GM19467 (cell line): Measurements from ENCODE around the gene CEP89.
"Not testable (repeated sequence)": the region's sequence is repeated elsewhere in the genome, so short reads cannot be mapped to it uniquely, and the experiment has no call there.

Source experiments
- ATAC-seq: cut with Tn5 transposase; IDR thresholded peaks from one replicate; pipeline ENCODE4 v1.9.1; 2021; ENCODE audit warnings: mild to moderate bottlenecking, moderate library complexity; ENCODE audit not compliant: unreplicated experiment

CEP89 gene

GRCh38 chr19:32848035-32848434, 123.7 kb downstream of the CEP89 start:
- ATAC-seq, result not testable (repeated sequence)

GRCh38 chr19:32843716-32844245, 128.0 kb downstream of the CEP89 start:
- ATAC-seq, result no peak

GRCh38 chr19:32842061-32842460, 129.7 kb downstream of the CEP89 start:
- no peak for ATAC-seq

- no peak for ATAC-seq
These were observed 134.2 kb downstream of the CEP89 start for GRCh38 chr19:32837531-32837930.

- ATAC-seq, result not testable (repeated sequence)
These were observed 138.4 kb downstream of the CEP89 start for GRCh38 chr19:32833388-32833787.

- ATAC-seq, result not testable (repeated sequence)
These were observed 138.9 kb downstream of the CEP89 start for GRCh38 chr19:32832825-32833224.

GRCh38 chr19:32832094-32832493, 139.7 kb downstream of the CEP89 start:
- ATAC-seq, result not testable (repeated sequence)

GRCh38 chr19:32831611-32832010, 140.1 kb downstream of the CEP89 start:
- ATAC-seq, result no peak

GRCh38 chr19:32830231-32831014, 141.3 kb downstream of the CEP89 start:
- no peak for ATAC-seq

- no peak for ATAC-seq
These were observed 142.3 kb downstream of the CEP89 start for GRCh38 chr19:32829345-32829896.

GRCh38 chr19:32828643-32829344, 143.0 kb downstream of the CEP89 start:
- ATAC-seq, result no peak

- ATAC-seq, result no peak
These were observed 143.6 kb downstream of the CEP89 start for GRCh38 chr19:32828139-32828538.
